IMR-90 (cell line): ENCODE data around the gene YES1. TPM values are rescaled to one million over a fixed set of nuclear protein-coding genes. Genes with fewer than 3 reads are reported as not detected.

Source experiments
- ATAC-seq: fragments of 200-7000 bp; cut with Tn5 transposase; 2 replicates; pipeline ENCODE4 v1.9.1; 2020; ENCODE audit warnings: low read depth, mild to moderate bottlenecking, moderate library complexity
- BruUV-seq: library from RNA; stranded (reverse); fragments of 400-500 nt; replicated peaks from 2 replicates; lab custom pipeline; 2021; lab: Mats Ljungman, UMichigan
- CTCF ChIA-PET: fragments of 300-600 bp; formaldehyde crosslinking; extraction: SDS; loops from one replicate; lab custom pipeline; 2021; ENCODE audit warnings: antibody characterized with exemption; lab: Yijun Ruan, JAX
- POLR2A ChIA-PET: fragments of 300-600 bp; sonication (Branson Sonifier 250); formaldehyde crosslinking; loops from one replicate; lab custom pipeline; 2022; ENCODE audit warnings: antibody characterized with exemption; ENCODE audit not compliant: unreplicated experiment; lab: Charles Lee
- DNase-seq: peaks from one replicate; pipeline ENCODE4 v3.0.0; 2013
- H2AFZ ChIP-seq: replicated peaks from 2 replicates; pipeline ENCODE3; 2013; ENCODE audit warnings: low read length, mild to moderate bottlenecking; ENCODE audit not compliant: poor library complexity
- H2AK5ac ChIP-seq: 2 replicates; pipeline ENCODE4 v1.6.1; 2013; ENCODE audit warnings: low read depth, low read length, inconsistent platforms
- H2AK9ac ChIP-seq: replicated peaks from 2 replicates; pipeline ENCODE3; 2013; ENCODE audit warnings: mild to moderate bottlenecking, low read depth, low read length, moderate library complexity; ENCODE audit not compliant: poor library complexity
- H2BK120ac ChIP-seq: 2 replicates; pipeline ENCODE4 v1.6.1; 2013; ENCODE audit warnings: low read depth, low read length, inconsistent platforms
- H2BK15ac ChIP-seq: 3 replicates; pipeline ENCODE4 v1.6.1; 2013; ENCODE audit warnings: low read depth, low read length, inconsistent platforms
- H2BK20ac ChIP-seq: 2 replicates; pipeline ENCODE4 v1.6.1; 2013; ENCODE audit warnings: low read depth, mild to moderate bottlenecking, inconsistent platforms, low read length, moderate library complexity
- H2BK5ac ChIP-seq: 2 replicates; pipeline ENCODE4 v1.6.1; 2013; ENCODE audit warnings: mild to moderate bottlenecking, low read depth, low read length, inconsistent platforms; ENCODE audit not compliant: poor library complexity, severe bottlenecking
- H3K14ac ChIP-seq: replicated peaks from 2 replicates; pipeline ENCODE4 v1.6.1; 2013; ENCODE audit warnings: low read depth, low read length, inconsistent platforms
- H3K18ac ChIP-seq: 2 replicates; pipeline ENCODE4 v1.6.1; 2013; ENCODE audit warnings: low read depth, low read length, control low read depth
- H3K23ac ChIP-seq: 2 replicates; pipeline ENCODE4 v1.6.1; 2013; ENCODE audit warnings: low read depth, low read length, inconsistent platforms
- H3K27ac ChIP-seq: 2 replicates; pipeline ENCODE4 v1.5.1; 2013; ENCODE audit warnings: mild to moderate bottlenecking, control low read depth, low read length; ENCODE audit not compliant: insufficient read depth
- H3K27me3 ChIP-seq: 2 replicates; pipeline ENCODE4 v1.6.1; 2013; ENCODE audit warnings: low read length; ENCODE audit not compliant: control insufficient read depth, insufficient read depth
- H3K36me3 ChIP-seq: 2 replicates; pipeline ENCODE4 v1.6.1; 2013; ENCODE audit warnings: low read length, mixed read lengths; ENCODE audit not compliant: control insufficient read depth, insufficient read depth
- H3K4ac ChIP-seq: 2 replicates; pipeline ENCODE4 v1.6.1; 2013; ENCODE audit warnings: low read depth, low read length, inconsistent platforms
- H3K4me1 ChIP-seq: 2 replicates; pipeline ENCODE4 v1.6.1; 2013; ENCODE audit warnings: low read length, mixed read lengths; ENCODE audit not compliant: control insufficient read depth, insufficient read depth
- H3K4me2 ChIP-seq: 2 replicates; pipeline ENCODE4 v1.6.1; 2013; ENCODE audit warnings: low read depth, mild to moderate bottlenecking, control low read depth, low read length, moderate library complexity
- H3K4me3 ChIP-seq: 2 replicates; pipeline ENCODE4 v1.5.1; 2013; ENCODE audit warnings: low read depth, mild to moderate bottlenecking, control low read depth, low read length, moderate library complexity; ENCODE audit not compliant: insufficient read depth
- H3K56ac ChIP-seq: 2 replicates; pipeline ENCODE4 v1.6.1; 2013; ENCODE audit warnings: low read length, inconsistent platforms; ENCODE audit not compliant: insufficient read depth; ENCODE audit errors: extremely low read depth
- H3K79me1 ChIP-seq, 2 experiments: 2 replicates each; pipeline ENCODE4 v1.6.1; 2013; ENCODE audit warnings: low read length in 2 of 2, inconsistent platforms in 1 of 2, low read depth in 1 of 2
- H3K9ac ChIP-seq: 2 replicates; pipeline ENCODE4 v1.6.1; 2013; ENCODE audit warnings: low read depth, low read length, control low read depth
- H3K9me1 ChIP-seq: 2 replicates; pipeline ENCODE4 v1.6.1; 2013; ENCODE audit warnings: low read length, inconsistent platforms; ENCODE audit not compliant: insufficient read depth
- H3K9me3 ChIP-seq: 2 replicates; pipeline ENCODE4 v1.6.1; 2013; ENCODE audit warnings: low read length; ENCODE audit not compliant: control insufficient read depth, insufficient read depth
- H4K20me1 ChIP-seq: 2 replicates; pipeline ENCODE4 v1.6.1; 2013; ENCODE audit warnings: low read length, inconsistent platforms; ENCODE audit not compliant: insufficient read depth
- H4K5ac ChIP-seq: 2 replicates; pipeline ENCODE4 v1.6.1; 2013; ENCODE audit warnings: mild to moderate bottlenecking, low read depth, low read length, control low read depth
- H4K8ac ChIP-seq, 2 experiments: 2 replicates each; pipeline ENCODE4 v1.6.1; 2013; ENCODE audit warnings: low read depth in 2 of 2, low read length in 2 of 2, control low read depth in 1 of 2, inconsistent platforms in 1 of 2
- H4K91ac ChIP-seq: 2 replicates; pipeline ENCODE4 v1.6.1; 2013; ENCODE audit warnings: low read depth, low read length, inconsistent platforms; ENCODE audit not compliant: insufficient read depth
- BHLHE40 ChIP-seq: fragments of 150-350 bp; IDR thresholded peaks from 2 replicates; pipeline ENCODE4 v1.6.1; 2016; ENCODE audit warnings: mild to moderate bottlenecking, low read depth, low read length
- CEBPB ChIP-seq: IDR thresholded peaks from 2 replicates; pipeline ENCODE4 v1.6.1; 2012; ENCODE audit warnings: low read depth, low read length, improper control_type of control experiment
- CHD1 ChIP-seq: IDR thresholded peaks from 2 replicates; pipeline ENCODE4 v1.6.1; 2012; ENCODE audit warnings: low read depth, low read length, improper control_type of control experiment
- CTCF ChIP-seq: conservative IDR thresholded peaks from 2 replicates; pipeline ENCODE4 v1.5.1; 2012; ENCODE audit warnings: mild to moderate bottlenecking, low read depth, low read length, improper control_type of control experiment
- ELK1 ChIP-seq: fragments of 150-350 bp; IDR thresholded peaks from 2 replicates; pipeline ENCODE4 v1.6.1; 2016; ENCODE audit warnings: low read depth, mild to moderate bottlenecking, low read length, moderate library complexity, borderline replicate concordance
- FOS ChIP-seq: fragments of 150-350 bp; IDR thresholded peaks from 2 replicates; pipeline ENCODE4 v1.6.1; 2016; ENCODE audit warnings: low read depth, low read length
- MAFK ChIP-seq: IDR thresholded peaks from 2 replicates; pipeline ENCODE4 v1.6.1; 2012; ENCODE audit warnings: low read depth, low read length, improper control_type of control experiment
- MAZ ChIP-seq: IDR thresholded peaks from 2 replicates; pipeline ENCODE4 v1.6.1; 2012; ENCODE audit warnings: low read depth, mild to moderate bottlenecking, low read length, improper control_type of control experiment, moderate library complexity, borderline replicate concordance
- MXI1 ChIP-seq: IDR thresholded peaks from 2 replicates; pipeline ENCODE4 v1.6.1; 2012; ENCODE audit warnings: low read depth, mild to moderate bottlenecking, low read length, moderate library complexity, borderline replicate concordance
- NFE2L2 ChIP-seq: fragments of 150-350 bp; IDR thresholded peaks from 2 replicates; pipeline ENCODE4 v1.6.1; 2016; ENCODE audit warnings: low read depth, mild to moderate bottlenecking, low read length
- POLR2A ChIP-seq: IDR thresholded peaks from 2 replicates; pipeline ENCODE4 v1.6.1; 2012; ENCODE audit warnings: mild to moderate bottlenecking, low read depth, low read length
- RAD21 ChIP-seq: IDR thresholded peaks from 2 replicates; pipeline ENCODE4 v1.6.1; 2012; ENCODE audit warnings: low read length, improper control_type of control experiment
- RCOR1 ChIP-seq: IDR thresholded peaks from 2 replicates; pipeline ENCODE4 v1.6.1; 2012; ENCODE audit warnings: mild to moderate bottlenecking, low read length, improper control_type of control experiment; ENCODE audit not compliant: insufficient replicate concordance
- RFX5 ChIP-seq: IDR thresholded peaks from 2 replicates; pipeline ENCODE4 v1.8.0; 2012; ENCODE audit warnings: low read depth, mild to moderate bottlenecking, low read length, moderate library complexity
- SMC3 ChIP-seq: fragments of 150-350 bp; IDR thresholded peaks from 2 replicates; pipeline ENCODE4 v1.6.1; 2016; ENCODE audit warnings: low read depth, mild to moderate bottlenecking, antibody characterized with exemption, low read length, moderate library complexity
- USF2 ChIP-seq: fragments of 150-350 bp; IDR thresholded peaks from 2 replicates; pipeline ENCODE4 v1.6.1; 2017; ENCODE audit warnings: mild to moderate bottlenecking, antibody characterized with exemption, low read length, low read depth
- WGBS, 2 experiments: methylation state at CpG; one replicate each; pipeline versions ENCODE4 v1.1.5 to v1.1.7; 2013; ENCODE audit warnings: missing lambda C conversion rate in 2 of 2; ENCODE audit not compliant: insufficient read length in 1 of 2; ENCODE audit errors: extremely low coverage in 2 of 2; 5-methylcytosine and 5-hydroxymethylcytosine counted together
- dilution Hi-C: fragments of 300-500 bp; cut with HindIII; formaldehyde crosslinking; loops from one replicate; pipeline ENCODE4 v1.14.3; 2018; ENCODE audit warnings: low sequenced_read_pairs; ENCODE audit not compliant: unreplicated experiment
- in situ Hi-C: fragments of 300-500 bp; cut with MboI; formaldehyde crosslinking; loops from 3 replicates; pipeline ENCODE4 v1.14.3; 2019; ENCODE audit warnings: low sequenced_read_pairs, inconsistent platforms, mixed read lengths
- intact Hi-C: fragments of 100-400 bp; cut with micrococcal nuclease; formaldehyde crosslinking; loops from 2 replicates; pipeline ENCODE4 v1.10.0; 2022
- polyA plus RNA-seq, 3 experiments: library from polyadenylated mRNA; depleted of rRNA; stranded (reverse); fragments of >200 nt; gene quantifications; 2 replicates each; pipeline ENCODE4 v1.2.3, GENCODE V29; 2012; ENCODE audit warnings: low replicate concordance in 1 of 3
- total RNA-seq: library from RNA; depleted of rRNA; stranded (reverse); fragments of >200 nt; gene quantifications from 2 replicates; pipeline ENCODE4 v1.2.3, GENCODE V29; 2012

YES1 gene
- total and polyA plus RNA-seq, 2 of the 4 experiments (the other 2 are of a cell fraction), result 16.7 to 62.0 TPM

GRCh38 chr18:820591-821165, 8.6 kb upstream of the YES1 start:
- Histone ChIP-seq H3K27me3 (no peaks in the 10 kb centered on the region), H3K79me1 (no peaks in the 10 kb centered on the region), H3K9ac (no peak overlapping the region), H3K4me1 (no peaks in the 10 kb centered on the region), H3K4ac (no peak overlapping the region), H3K14ac (no peak overlapping the region), H4K91ac (no peak overlapping the region), H4K20me1 (no peaks in the 10 kb centered on the region), H2AK5ac (no peak overlapping the region), H3K27ac (no peak overlapping the region), H3K9me1 (no peaks in the 10 kb centered on the region), H3K18ac (no peak overlapping the region), H3K36me3 (no peaks in the 10 kb centered on the region), H3K4me2 (no peak overlapping the region), H2AFZ (no peak overlapping the region), H3K56ac (no peak overlapping the region), H3K23ac (no peak overlapping the region), H3K4me3 (no peak overlapping the region), H3K9me3 (no peaks in the 10 kb centered on the region), H2BK15ac (no peak overlapping the region), H4K8ac (no peak overlapping the region), H2BK5ac (no peak overlapping the region), H2BK120ac (no peak overlapping the region), H2AK9ac (no peak overlapping the region), H4K5ac (no peak overlapping the region), H2BK20ac (no peak overlapping the region)
- WGBS, 2 experiments, result no CpG with 5 or more reads among the region's 4 CpGs
- CTCF ChIA-PET, result interaction anchor here (0.6 to 1.7 kb wide), 3 partner anchors 10 to 1074 kb away, joined by 3 to 6 read pairs (median 4); no protein-coding TSS in a partner anchor
- dilution Hi-C loops (no loop called here), in situ Hi-C loops (no loop called here), intact Hi-C loops (no loop called here)
- ATAC-seq, result no peak
- TF ChIP-seq NFE2L2 (no peak), SMC3 (no peak), CTCF (no peak), RFX5 (no peak), FOS (no peak), RAD21 (no peak), MAFK (no peak), BHLHE40 (no peak), POLR2A (no peak), MAZ (no peak), CHD1 (no peak), RCOR1 (no peak), USF2 (no peak), MXI1 (no peak), ELK1 (no peak), CEBPB (no peak)
- no TSS peak for BruUV-seq
- DNase-seq, result no peak
- POLR2A ChIA-PET, result no interaction called here
